ENCODE data around the gene HDGFL3. TPM values are rescaled to one million over a fixed set of nuclear protein-coding genes. Genes with fewer than 3 reads are reported as not detected.

The HDGFL3 gene
- total and polyA plus RNA-seq, 10 of the 15 experiments (the other 5 are each of a cell fraction or from before 2014, with no cell fraction given) = 5.6 to 40.6 (median 15.8) TPM

GRCh38 chr15:83153288-83153687, 54.3 kb downstream of the HDGFL3 start:
- no peak for TF ChIP-seq FOS (IDR thresholded peaks at IDR 0.05; ENCODE audit: borderline replicate concordance, extremely low read depth, insufficient read length)
- FAIRE-seq = no peak
- RAD21 ChIA-PET (ENCODE audit: unreplicated experiment) = no interaction called here
- no peaks in the 10 kb centered on the region for H3K4me1 ChIP-seq (ENCODE audit: control insufficient read depth, insufficient read depth, low read length)
- no peak overlapping the region for H3K4me3 ChIP-seq
- H3K9me3 ChIP-seq (replicated peaks; ENCODE audit: control insufficient read depth, insufficient read depth, low read length) = no peaks in the 10 kb centered on the region
- H3K27ac ChIP-seq (ENCODE audit: control insufficient read depth, insufficient read depth) = no peak overlapping the region
- CTCF ChIA-PET = no interaction called here
- 57% methylated on average over 1 of the region's 1 CpG for WGBS (ENCODE audit: insufficient coverage, insufficient replicate concordance, low lambda C conversion rate, missing lambda C conversion rate)
- BruUV-seq (replicated peaks) = no TSS peak
- in situ Hi-C loops (cut with MboI) (no loop called here), intact Hi-C loops (cut with micrococcal nuclease; ENCODE audit: unreplicated experiment) (no loop called here)
- peaks cover 0 to 12% of the 10 kb centered on the region in 2 experiments; a peak in 2 of 4 replicates for H3K36me3 ChIP-seq (ENCODE audit: control insufficient read depth in 2 of 2, insufficient read depth in 2 of 2, low read length in 1 of 2)
- POLR2A ChIA-PET = no interaction called here
- no peaks in the 10 kb centered on the region for H3K27me3 ChIP-seq (replicated peaks in 1 of 2; ENCODE audit: control insufficient read depth in 2 of 2, insufficient read depth in 2 of 2, low read length in 1 of 2)
- H4K20me1 ChIP-seq (ENCODE audit: control insufficient read depth, insufficient read depth) = no peaks in the 10 kb centered on the region
- no peak for DNase-seq (ENCODE audit: low read depth, low spot score)
- ATAC-seq = no peak
- no peak overlapping the region for H3K9ac ChIP-seq (ENCODE audit: control insufficient read depth, insufficient read depth, low read length)
- no peak overlapping the region for H2AFZ ChIP-seq (ENCODE audit: control insufficient read depth, low read depth, low read length)
- no peaks in the 10 kb centered on the region for H3K79me2 ChIP-seq (ENCODE audit: control insufficient read depth, insufficient read depth, low read length)
- SMC1A ChIA-PET (ENCODE audit: uncharacterized antibody, unreplicated experiment) = no interaction called here
- no peak overlapping the region for H3K4me2 ChIP-seq (ENCODE audit: control insufficient read depth, insufficient read depth)

GRCh38 chr15:83144771-83145170, 62.9 kb downstream of the HDGFL3 start:
- no peak overlapping the region for H3K4me2 ChIP-seq (ENCODE audit: control insufficient read depth, insufficient read depth)
- no peaks in the 10 kb centered on the region for H3K79me2 ChIP-seq (ENCODE audit: control insufficient read depth, insufficient read depth, low read length)
- POLR2A ChIA-PET = no interaction called here
- no peaks in the 10 kb centered on the region for H3K27me3 ChIP-seq (replicated peaks in 1 of 2; ENCODE audit: control insufficient read depth in 2 of 2, insufficient read depth in 2 of 2, low read length in 1 of 2)
- no peaks in the 10 kb centered on the region for H4K20me1 ChIP-seq (ENCODE audit: control insufficient read depth, insufficient read depth)
- SMC1A ChIA-PET (ENCODE audit: uncharacterized antibody, unreplicated experiment) = interaction anchor here (2.1 kb wide), 1 partner anchor 10 kb away, joined by 8 read pairs; no protein-coding TSS in a partner anchor
- no peak overlapping the region for H2AFZ ChIP-seq (ENCODE audit: control insufficient read depth, low read depth, low read length)
- DNase-seq (ENCODE audit: low read depth, low spot score) = no peak
- RAD21 ChIA-PET (ENCODE audit: unreplicated experiment) = no interaction called here
- no peak overlapping the region for H3K4me3 ChIP-seq
- no peaks in the 10 kb centered on the region for H3K4me1 ChIP-seq (ENCODE audit: control insufficient read depth, insufficient read depth, low read length)
- no peaks in the 10 kb centered on the region for H3K9me3 ChIP-seq (replicated peaks; ENCODE audit: control insufficient read depth, insufficient read depth, low read length)
- CTCF ChIA-PET = interaction anchor here (1.0 kb wide), 1 partner anchor 17 kb away, joined by 3 read pairs; no protein-coding TSS in a partner anchor
- H3K27ac ChIP-seq (ENCODE audit: control insufficient read depth, insufficient read depth) = no peak overlapping the region
- H3K9ac ChIP-seq (ENCODE audit: control insufficient read depth, insufficient read depth, low read length) = no peak overlapping the region
- intact Hi-C loops (cut with micrococcal nuclease; ENCODE audit: unreplicated experiment) = no loop called here
- BruUV-seq (replicated peaks) = no TSS peak
- no peak for ATAC-seq
- peaks cover 0 to 8% of the 10 kb centered on the region in 2 experiments; a peak in 2 of 4 replicates for H3K36me3 ChIP-seq (ENCODE audit: control insufficient read depth in 2 of 2, insufficient read depth in 2 of 2, low read length in 1 of 2)
- in situ Hi-C loops (cut with MboI) = no loop called here
- TF ChIP-seq CTCF (IDR thresholded peaks at IDR 0.05 in 2 of 3, conservative IDR thresholded peaks at IDR 0.05 in 1 of 3; ENCODE audit: control insufficient read depth in 2 of 3, extremely low read depth in 1 of 3, insufficient read depth in 1 of 3, low read depth in 3 of 3, low read length in 3 of 3) (no peak), SUPT20H (IDR thresholded peaks at IDR 0.05; ENCODE audit: borderline replicate concordance, control insufficient read depth, low read depth, low read length) (no peak), CBX5 (IDR thresholded peaks at IDR 0.05; ENCODE audit: low read depth) (no peak), HDGF (IDR thresholded peaks at IDR 0.05) (no peak), STAT3 (IDR thresholded peaks at IDR 0.05; ENCODE audit: low read depth, low read length) (no peak), KAT2A (conservative IDR thresholded peaks at IDR 0.05; ENCODE audit: control insufficient read depth, low read depth, low read length) (no peak), ZBTB33 (IDR thresholded peaks at IDR 0.05) (no peak), CBX3 (IDR thresholded peaks at IDR 0.05; ENCODE audit: borderline replicate concordance, low read depth) (no peak), SKIL (IDR thresholded peaks at IDR 0.05; ENCODE audit: low read depth, poor library complexity, severe bottlenecking) (no peak)
- FAIRE-seq = no peak
- 63% methylated on average over 3 of the region's 3 CpGs for WGBS (ENCODE audit: insufficient coverage, insufficient replicate concordance, low lambda C conversion rate, missing lambda C conversion rate)
